Measurements from ENCODE around the gene PAX6. TPM values are rescaled to one million over a fixed set of nuclear protein-coding genes. Genes with fewer than 3 reads are reported as not detected.

The PAX6 gene
- polyA plus RNA-seq, 1 of the 3 experiments (the other 2 are of a cell fraction), result not detected

DNA sequence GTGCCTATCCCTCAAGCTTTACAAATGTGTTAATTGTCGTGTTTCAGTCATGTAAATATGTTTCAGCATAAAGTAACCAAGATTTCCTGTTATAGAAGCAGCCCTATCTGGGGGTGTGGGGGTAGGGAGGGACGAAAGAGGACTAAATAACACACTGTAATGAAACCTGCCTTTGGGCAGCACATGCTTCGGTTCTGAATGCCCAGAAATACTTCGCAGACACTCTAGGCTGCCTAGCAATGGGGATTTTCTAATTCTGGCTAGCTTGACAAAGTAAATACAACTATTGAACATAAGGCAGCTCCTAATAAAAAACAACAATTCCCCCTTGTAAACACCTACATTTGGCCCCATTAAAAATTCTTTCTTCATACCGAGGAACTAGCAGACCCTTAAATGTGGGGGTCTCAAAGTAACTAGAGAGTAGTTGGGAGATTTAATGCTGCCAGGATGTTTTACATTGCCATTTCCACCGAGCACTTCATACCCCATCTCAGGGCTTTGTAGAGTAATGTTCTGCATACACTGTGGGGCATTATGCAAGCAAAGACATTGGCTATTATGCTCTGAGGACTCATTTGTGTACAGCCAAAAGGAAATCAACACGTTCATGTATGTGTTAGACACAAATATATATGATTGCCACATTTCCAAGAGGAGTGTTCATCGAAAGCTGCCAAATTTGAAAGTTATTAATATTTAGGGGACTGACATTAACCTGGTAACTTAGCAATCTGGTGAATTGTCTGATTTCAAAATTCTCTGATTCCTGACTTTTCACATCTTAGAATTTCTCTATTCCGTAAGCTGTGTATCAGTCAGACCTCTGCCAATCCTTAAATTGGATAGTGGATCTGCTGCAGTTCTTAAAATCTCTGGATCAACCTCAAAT is 42.1 kb downstream of the PAX6 start:
- no peak overlapping the region for H3K4me3 ChIP-seq (ENCODE audit: low read depth in 2 of 2, low read length in 1 of 2)
- H4K20me1 ChIP-seq (ENCODE audit: insufficient read depth), result no peaks in the 10 kb centered on the region
- POLR2A ChIA-PET, result no interaction called here
- CTCF ChIA-PET, result interaction anchor here (0.8 kb wide), 1 partner anchor 407 kb away, joined by 3 read pairs; no protein-coding TSS in a partner anchor
- H3K9me3 ChIP-seq, result no peaks in the 10 kb centered on the region
- no peaks in the 10 kb centered on the region for H3K36me3 ChIP-seq (replicated peaks in 1 of 2; ENCODE audit: control insufficient read depth in 1 of 2, insufficient read depth in 2 of 2, low read length in 1 of 2)
- no peak overlapping the region for H2AFZ ChIP-seq (ENCODE audit: low read depth)
- no peak overlapping the region for H3K27ac ChIP-seq (ENCODE audit: low read depth in 2 of 2, low read length in 1 of 2)
- 75% methylated on average over 9 of the region's 9 CpGs for WGBS (ENCODE audit: low lambda C conversion rate)
- H3K79me2 ChIP-seq (ENCODE audit: insufficient read depth), result no peaks in the 10 kb centered on the region
- H3K4me2 ChIP-seq, result no peak overlapping the region
- no peaks in the 10 kb centered on the region for H3K9me2 ChIP-seq
- peaks cover 0 to 23% of the 10 kb centered on the region in 2 experiments; a peak in 1 of 4 replicates for H3K4me1 ChIP-seq (ENCODE audit: control insufficient read depth in 1 of 2, insufficient read depth in 2 of 2, low read depth in 1 of 2, low read length in 1 of 2)
- H3F3A ChIP-seq (replicated peaks; ENCODE audit: insufficient read depth), result no peaks in the 10 kb centered on the region
- no peak for DNase-seq
- H3K9ac ChIP-seq, result no peak overlapping the region
- TF ChIP-seq YY1 (IDR thresholded peaks at IDR 0.05; ENCODE audit: low read depth) (no peak), NFIC (IDR thresholded peaks at IDR 0.05; ENCODE audit: borderline replicate concordance) (no peak), FOXM1 (IDR thresholded peaks at IDR 0.05; ENCODE audit: low read depth) (no peak), GATA2 (CRISPR knock-in tag; IDR thresholded peaks at IDR 0.05) (no peak), RFX5 (IDR thresholded peaks at IDR 0.05; ENCODE audit: low read length) (no peak), TCF12 (IDR thresholded peaks at IDR 0.05) (no peak), RAD21 (IDR thresholded peaks at IDR 0.05; ENCODE audit: low read length) (no peak), GABPA (IDR thresholded peaks at IDR 0.05; ENCODE audit: low read depth) (no peak), EZH2phosphoT487 (IDR thresholded peaks at IDR 0.05; ENCODE audit: borderline replicate concordance, low read depth) (no peak), EP300 (IDR thresholded peaks at IDR 0.05; ENCODE audit: borderline replicate concordance in 1 of 2, low read depth in 1 of 2, low read length in 1 of 2) (no peak), RXRA (IDR thresholded peaks at IDR 0.05; ENCODE audit: borderline replicate concordance, low read depth) (no peak), SIN3A (IDR thresholded peaks at IDR 0.05; ENCODE audit: borderline replicate concordance, low read depth, low read length) (no peak)
- TF ChIP-seq, protein P1, sequence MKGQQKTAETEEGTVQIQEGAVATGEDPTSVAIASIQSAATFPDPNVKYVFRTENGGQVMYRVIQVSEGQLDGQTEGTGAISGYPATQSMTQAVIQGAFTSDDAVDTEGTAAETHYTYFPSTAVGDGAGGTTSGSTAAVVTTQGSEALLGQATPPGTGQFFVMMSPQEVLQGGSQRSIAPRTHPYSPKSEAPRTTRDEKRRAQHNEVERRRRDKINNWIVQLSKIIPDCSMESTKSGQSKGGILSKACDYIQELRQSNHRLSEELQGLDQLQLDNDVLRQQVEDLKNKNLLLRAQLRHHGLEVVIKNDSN (IDR thresholded peaks at IDR 0.05; ENCODE audit: borderline replicate concordance, low read depth), result no peak
- TF ChIP-seq, protein P2, sequence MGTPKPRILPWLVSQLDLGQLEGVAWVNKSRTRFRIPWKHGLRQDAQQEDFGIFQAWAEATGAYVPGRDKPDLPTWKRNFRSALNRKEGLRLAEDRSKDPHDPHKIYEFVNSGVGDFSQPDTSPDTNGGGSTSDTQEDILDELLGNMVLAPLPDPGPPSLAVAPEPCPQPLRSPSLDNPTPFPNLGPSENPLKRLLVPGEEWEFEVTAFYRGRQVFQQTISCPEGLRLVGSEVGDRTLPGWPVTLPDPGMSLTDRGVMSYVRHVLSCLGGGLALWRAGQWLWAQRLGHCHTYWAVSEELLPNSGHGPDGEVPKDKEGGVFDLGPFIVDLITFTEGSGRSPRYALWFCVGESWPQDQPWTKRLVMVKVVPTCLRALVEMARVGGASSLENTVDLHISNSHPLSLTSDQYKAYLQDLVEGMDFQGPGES (IDR thresholded peaks at IDR 0.05; ENCODE audit: low read depth, low read length), result no peak
- no peaks in the 10 kb centered on the region for H3K27me3 ChIP-seq (ENCODE audit: insufficient read depth)

DNA sequence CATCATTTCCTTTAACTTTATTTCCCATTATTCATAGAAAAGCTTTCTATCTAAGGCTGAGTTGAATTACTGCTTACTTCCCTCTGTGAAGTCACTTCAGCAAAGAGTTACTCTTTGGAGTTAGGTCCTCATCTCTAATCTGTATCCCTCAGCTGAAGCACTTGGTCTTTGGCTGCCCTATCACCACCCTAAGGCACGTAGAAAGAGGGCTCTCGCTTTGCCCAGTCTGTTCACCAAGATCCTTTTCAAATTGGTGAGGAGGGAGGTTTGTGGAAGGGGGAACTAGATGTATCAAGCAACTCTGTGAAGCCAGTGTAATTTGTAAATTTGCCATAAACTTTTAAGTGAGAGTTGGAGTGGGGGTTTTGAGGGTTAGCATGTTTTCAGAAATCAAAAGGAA is 43.4 kb downstream of the PAX6 start:
- TF ChIP-seq RCOR1 (IDR thresholded peaks at IDR 0.05; ENCODE audit: low read length), result no peak
- CTCF ChIA-PET, result interaction anchor here (0.8 to 0.9 kb wide), 2 partner anchors 91 to 408 kb away, joined by 3 read pairs; no protein-coding TSS in a partner anchor
- Histone ChIP-seq H3F3A (replicated peaks; ENCODE audit: insufficient read depth) (no peaks in the 10 kb centered on the region), H3K4me1 (ENCODE audit: control insufficient read depth in 1 of 2, insufficient read depth in 2 of 2, low read depth in 1 of 2, low read length in 1 of 2) (peaks cover 0 to 35% of the 10 kb centered on the region in 2 experiments; a peak in 1 of 4 replicates), H3K27me3 (ENCODE audit: insufficient read depth) (no peaks in the 10 kb centered on the region), H3K4me3 (ENCODE audit: low read depth in 2 of 2, low read length in 1 of 2) (no peak overlapping the region), H3K36me3 (replicated peaks in 1 of 2; ENCODE audit: control insufficient read depth in 1 of 2, insufficient read depth in 2 of 2, low read length in 1 of 2) (no peaks in the 10 kb centered on the region), H3K9me3 (no peaks in the 10 kb centered on the region), H4K20me1 (ENCODE audit: insufficient read depth) (no peaks in the 10 kb centered on the region), H3K9ac (no peak overlapping the region), H3K79me2 (ENCODE audit: insufficient read depth) (no peaks in the 10 kb centered on the region), H3K4me2 (no peak overlapping the region), H3K27ac (ENCODE audit: low read depth in 2 of 2, low read length in 1 of 2) (no peak overlapping the region), H2AFZ (ENCODE audit: low read depth) (no peak overlapping the region), H3K9me2 (no peaks in the 10 kb centered on the region)
- WGBS (ENCODE audit: low lambda C conversion rate), result 84% methylated on average over 2 of the region's 2 CpGs
- POLR2A ChIA-PET, result no interaction called here
- no peak for DNase-seq
